Measurements from ENCODE around the gene TYMP.

DNA sequence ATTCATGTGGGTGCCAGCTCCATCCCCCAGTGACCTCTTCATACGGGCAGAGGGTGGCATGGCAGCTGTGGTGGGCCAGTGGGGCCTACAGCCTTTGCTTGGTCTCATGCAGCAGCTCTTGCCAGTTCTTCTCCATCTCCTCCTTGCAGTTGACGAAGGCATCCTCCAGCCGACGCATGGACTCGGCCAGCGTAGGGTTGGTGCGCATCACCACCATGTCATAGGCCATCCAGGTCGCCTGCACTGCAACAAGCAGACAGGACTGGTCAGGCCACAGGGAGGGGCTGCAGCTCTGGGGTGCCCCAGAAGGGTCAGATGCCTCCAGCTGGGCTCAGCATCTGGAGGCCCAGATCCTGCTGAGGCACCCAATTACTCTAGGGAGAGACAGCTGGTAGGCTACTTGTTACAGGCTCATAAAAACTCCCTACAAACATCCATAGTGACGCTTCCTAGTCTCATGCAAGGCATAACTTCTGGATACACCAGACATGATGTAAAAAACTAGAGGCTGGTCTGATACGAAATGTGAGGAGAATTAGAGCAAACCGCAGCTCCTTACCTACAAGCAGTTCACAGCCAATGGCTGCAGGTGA, 21.4 kb upstream of the TYMP start:
- TF ChIP-seq, protein P1, sequence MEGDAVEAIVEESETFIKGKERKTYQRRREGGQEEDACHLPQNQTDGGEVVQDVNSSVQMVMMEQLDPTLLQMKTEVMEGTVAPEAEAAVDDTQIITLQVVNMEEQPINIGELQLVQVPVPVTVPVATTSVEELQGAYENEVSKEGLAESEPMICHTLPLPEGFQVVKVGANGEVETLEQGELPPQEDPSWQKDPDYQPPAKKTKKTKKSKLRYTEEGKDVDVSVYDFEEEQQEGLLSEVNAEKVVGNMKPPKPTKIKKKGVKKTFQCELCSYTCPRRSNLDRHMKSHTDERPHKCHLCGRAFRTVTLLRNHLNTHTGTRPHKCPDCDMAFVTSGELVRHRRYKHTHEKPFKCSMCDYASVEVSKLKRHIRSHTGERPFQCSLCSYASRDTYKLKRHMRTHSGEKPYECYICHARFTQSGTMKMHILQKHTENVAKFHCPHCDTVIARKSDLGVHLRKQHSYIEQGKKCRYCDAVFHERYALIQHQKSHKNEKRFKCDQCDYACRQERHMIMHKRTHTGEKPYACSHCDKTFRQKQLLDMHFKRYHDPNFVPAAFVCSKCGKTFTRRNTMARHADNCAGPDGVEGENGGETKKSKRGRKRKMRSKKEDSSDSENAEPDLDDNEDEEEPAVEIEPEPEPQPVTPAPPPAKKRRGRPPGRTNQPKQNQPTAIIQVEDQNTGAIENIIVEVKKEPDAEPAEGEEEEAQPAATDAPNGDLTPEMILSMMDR (conservative IDR thresholded peaks at IDR 0.05 in 1 of 2, IDR thresholded peaks at IDR 0.05 in 1 of 2; ENCODE audit: extremely low read depth in 1 of 2, insufficient read depth in 1 of 2, low read depth in 1 of 2, low read length in 2 of 2), result no peak
- TF ChIP-seq EZH2 (IDR thresholded peaks at IDR 0.05; ENCODE audit: borderline replicate concordance, low read length), result no peak

Data from mammary epithelial cell (primary cell).